H1 (cell line): ENCODE results near the gene CCDC86. TPM values are rescaled to one million over a fixed set of nuclear protein-coding genes. Genes with fewer than 3 reads are reported as not detected.

Experiments used
- CTCF ChIA-PET: fragments of 300-600 bp; sonication (Branson Sonifier 250); formaldehyde crosslinking; loops from one replicate; lab custom pipeline; 2021; ENCODE audit not compliant: partially characterized antibody; lab: Charles Lee
- POLR2A ChIA-PET: fragments of 300-600 bp; sonication (Branson Sonifier 250); formaldehyde crosslinking; loops from one replicate; lab custom pipeline; 2021; ENCODE audit warnings: inconsistent platforms; ENCODE audit not compliant: partially characterized antibody; lab: Charles Lee
- DNase-seq, 2 experiments: peaks; one replicate each; pipeline versions ENCODE4 v3.0.0 to v3.0.0-alpha.2; 2010 to 2022; ENCODE audit warnings: low spot score in 2 of 2, low read depth in 1 of 2, mixed read lengths in 1 of 2
- FAIRE-seq: peaks from 2 replicates; lab custom pipeline; 2011; peaks lifted over from hg19 to GRCh38; lab: Jason Lieb, UNC
- H2AFZ ChIP-seq: 2 replicates; pipeline ENCODE4 v1.8.1; 2012; ENCODE audit warnings: low read length, inconsistent platforms
- H2AK5ac ChIP-seq: 2 replicates; pipeline ENCODE4 v1.6.1; 2013; ENCODE audit warnings: low read depth, low read length
- H2BK120ac ChIP-seq: replicated peaks from 2 replicates; pipeline ENCODE3; 2013; ENCODE audit warnings: low read depth, low read length, inconsistent platforms
- H2BK12ac ChIP-seq: 2 replicates; pipeline ENCODE4 v1.6.1; 2013; ENCODE audit warnings: low read depth, low read length
- H2BK15ac ChIP-seq: 2 replicates; pipeline ENCODE4 v1.6.1; 2013; ENCODE audit warnings: low read length
- H2BK20ac ChIP-seq: 2 replicates; pipeline ENCODE4 v1.6.1; 2013; ENCODE audit warnings: low read length
- H2BK5ac ChIP-seq: 2 replicates; pipeline ENCODE4 v1.6.1; 2013; ENCODE audit warnings: low read depth, low read length
- H3K14ac ChIP-seq: 2 replicates; pipeline ENCODE4 v1.6.1; 2013; ENCODE audit warnings: inconsistent platforms; ENCODE audit not compliant: insufficient read length
- H3K18ac ChIP-seq: 2 replicates; pipeline ENCODE4 v1.6.1; 2013; ENCODE audit warnings: low read length; ENCODE audit errors: extremely low read depth
- H3K23ac ChIP-seq: 2 replicates; pipeline ENCODE4 v1.6.1; 2013; ENCODE audit warnings: inconsistent platforms; ENCODE audit not compliant: insufficient read length
- H3K23me2 ChIP-seq: 2 replicates; pipeline ENCODE4 v1.6.1; 2013; ENCODE audit warnings: low read depth, low read length
- H3K27ac ChIP-seq: 2 replicates; pipeline ENCODE4 v1.6.1; 2011; ENCODE audit warnings: low read depth, low read length, inconsistent platforms
- H3K27me3 ChIP-seq, 4 experiments: replicated peaks in 1 of 4; 1 replicate in 1 of 4; 2 replicates in 3 of 4; pipeline versions ENCODE4 v1.6.1 to v1.8.1; 2011 to 2013; ENCODE audit warnings: low read length in 3 of 4, mild to moderate bottlenecking in 3 of 4, inconsistent platforms in 2 of 4, mixed read lengths in 2 of 4, moderate library complexity in 1 of 4; ENCODE audit not compliant: control insufficient read depth in 3 of 4, insufficient read depth in 3 of 4; ENCODE audit errors: extremely low read depth in 1 of 4
- H3K36me3 ChIP-seq, 4 experiments: 2 replicates each; pipeline versions ENCODE4 v1.6.1 to v1.8.1; 2011 to 2013; ENCODE audit warnings: mild to moderate bottlenecking in 4 of 4, low read length in 3 of 4, moderate library complexity in 2 of 4, control low read depth in 1 of 4, inconsistent platforms in 1 of 4; ENCODE audit not compliant: insufficient read depth in 4 of 4, control insufficient read depth in 2 of 4
- H3K4ac ChIP-seq: replicated peaks from 2 replicates; pipeline ENCODE3; 2013; ENCODE audit warnings: low read length, low read depth, mixed read lengths, inconsistent platforms; ENCODE audit not compliant: insufficient read length
- H3K4me1 ChIP-seq, 4 experiments: replicated peaks in 1 of 4; 1 replicate in 1 of 4; 2 replicates in 3 of 4; pipeline versions ENCODE4 v1.6.1 to v1.8.1; 2011 to 2013; ENCODE audit warnings: low read length in 3 of 4, inconsistent platforms in 2 of 4, mixed read lengths in 1 of 4; ENCODE audit not compliant: insufficient read depth in 4 of 4, control insufficient read depth in 3 of 4
- H3K4me2 ChIP-seq, 2 experiments: 2 replicates each; pipeline versions ENCODE4 v1.6.1 to v1.8.1; 2011 to 2013; ENCODE audit warnings: low read depth in 2 of 2, low read length in 2 of 2, control low read depth in 1 of 2, inconsistent platforms in 1 of 2, mild to moderate bottlenecking in 1 of 2; ENCODE audit not compliant: insufficient read depth in 1 of 2
- H3K4me3 ChIP-seq, 4 experiments: fragments of 200-600, 300-600 bp in 1 of 4; sonication (generic), shearing (Covaris generic), sonication (Bioruptor Twin) in 1 of 4; 2 replicates each; pipeline versions ENCODE4 v1.5.1 to v1.8.1; 2011 to 2016; ENCODE audit warnings: low read length in 4 of 4, low read depth in 3 of 4, control low read depth in 2 of 4, inconsistent platforms in 2 of 4, mild to moderate bottlenecking in 2 of 4, mixed read lengths in 1 of 4, moderate library complexity in 1 of 4; ENCODE audit not compliant: insufficient read depth in 2 of 4; ENCODE audit errors: extremely low read depth in 1 of 4
- H3K56ac ChIP-seq: replicated peaks from 2 replicates; pipeline ENCODE3; 2013; ENCODE audit warnings: low read depth, mild to moderate bottlenecking, mixed read lengths, low read length, inconsistent platforms; ENCODE audit not compliant: insufficient read length
- H3K79me1 ChIP-seq: 2 replicates; pipeline ENCODE4 v1.6.1; 2013; ENCODE audit warnings: low read depth, low read length, control low read depth
- H3K79me2 ChIP-seq, 2 experiments: 2 replicates each; pipeline versions ENCODE4 v1.6.1 to v1.8.1; 2012 to 2013; ENCODE audit warnings: low read length in 2 of 2, mild to moderate bottlenecking in 2 of 2, inconsistent platforms in 1 of 2; ENCODE audit not compliant: insufficient read depth in 2 of 2, control insufficient read depth in 1 of 2
- H3K9ac ChIP-seq, 4 experiments: replicated peaks in 1 of 4; 1 replicate in 1 of 4; 2 replicates in 3 of 4; pipeline versions ENCODE4 v1.6.1 to v1.8.1; 2011 to 2013; ENCODE audit warnings: low read depth in 3 of 4, low read length in 3 of 4, control low read depth in 2 of 4, mild to moderate bottlenecking in 2 of 4, moderate library complexity in 2 of 4, inconsistent platforms in 1 of 4; ENCODE audit errors: extremely low read depth in 1 of 4
- H3K9me3 ChIP-seq, 2 experiments: 2 replicates each; pipeline versions ENCODE4 v1.6.1 to v1.8.1; 2012 to 2013; ENCODE audit warnings: mild to moderate bottlenecking in 2 of 2, moderate library complexity in 2 of 2, control low read depth in 1 of 2, inconsistent platforms in 1 of 2, low read depth in 1 of 2, low read length in 1 of 2, mixed read lengths in 1 of 2; ENCODE audit not compliant: insufficient read depth in 2 of 2
- H4K20me1 ChIP-seq, 2 experiments: replicated peaks in 1 of 2; 2 replicates each; pipeline versions ENCODE3 to v1.8.1; 2011 to 2013; ENCODE audit warnings: inconsistent platforms in 2 of 2, low read length in 2 of 2, mild to moderate bottlenecking in 1 of 2; ENCODE audit not compliant: insufficient read depth in 2 of 2, control insufficient read depth in 1 of 2
- H4K5ac ChIP-seq: 2 replicates; pipeline ENCODE4 v1.6.1; 2013; ENCODE audit warnings: low read length, low read depth, mixed read lengths, inconsistent platforms; ENCODE audit not compliant: insufficient read length
- H4K8ac ChIP-seq: 2 replicates; pipeline ENCODE4 v1.8.0; 2013; ENCODE audit warnings: mild to moderate bottlenecking, moderate library complexity, low read length, inconsistent platforms; ENCODE audit not compliant: insufficient read depth; ENCODE audit errors: extremely low read depth
- H4K91ac ChIP-seq: replicated peaks from 2 replicates; pipeline ENCODE3; 2013; ENCODE audit warnings: low read length, mixed read lengths, inconsistent platforms; ENCODE audit not compliant: insufficient read length
- CEBPB ChIP-seq: IDR thresholded peaks from 2 replicates; pipeline ENCODE4 v1.6.1; 2012; ENCODE audit warnings: low read depth, low read length
- CREB1 ChIP-seq: IDR thresholded peaks from 2 replicates; pipeline ENCODE4 v1.6.1; 2012; ENCODE audit warnings: inconsistent platforms
- HDAC2 ChIP-seq, 2 experiments: fragments of 300-600 bp in 1 of 2; sonication (generic) in 1 of 2; IDR thresholded peaks; 2 replicates each; pipeline ENCODE4 v1.6.1; 2011 to 2012; ENCODE audit warnings: low read depth in 2 of 2, low read length in 2 of 2, mild to moderate bottlenecking in 2 of 2, moderate library complexity in 2 of 2, borderline replicate concordance in 1 of 2, inconsistent platforms in 1 of 2
- KDM1A ChIP-seq: fragments of 200-600, 300-600 bp; sonication (generic); IDR thresholded peaks from 2 replicates; pipeline ENCODE4 v1.7.1; 2016; ENCODE audit warnings: mild to moderate bottlenecking, low read length, borderline replicate concordance
- NANOG ChIP-seq: IDR thresholded peaks from 2 replicates; pipeline ENCODE4 v1.6.1; 2011; ENCODE audit warnings: low read length, low read depth, mild to moderate bottlenecking, inconsistent platforms; ENCODE audit not compliant: insufficient read depth, poor library complexity, severe bottlenecking
- TCF12 ChIP-seq: IDR thresholded peaks from 2 replicates; pipeline ENCODE4 v1.6.1; 2011; ENCODE audit warnings: low read depth, mild to moderate bottlenecking, low read length
- ZNF274 ChIP-seq: IDR thresholded peaks from 2 replicates; pipeline ENCODE4 v1.7.0; 2012; ENCODE audit warnings: low read length, borderline replicate concordance; ENCODE audit errors: extremely low read depth
- WGBS, 2 experiments: shearing (Covaris generic) in 1 of 2; methylation state at CpG; one replicate each; pipeline versions ENCODE4 v1.1.6 to v1.1.7; 2013 to 2015; ENCODE audit warnings: low lambda C conversion rate in 2 of 2, mixed read lengths in 2 of 2, inconsistent platforms in 1 of 2, low coverage in 1 of 2, missing lambda C conversion rate in 1 of 2; ENCODE audit not compliant: insufficient replicate concordance in 2 of 2, insufficient coverage in 1 of 2, insufficient read length in 1 of 2; ENCODE audit errors: extremely low coverage in 1 of 2, missing lambda C conversion rate in 1 of 2; 5-methylcytosine and 5-hydroxymethylcytosine counted together
- polyA plus RNA-seq, 7 experiments: library from polyadenylated mRNA; depleted of rRNA in 3 of 7; stranded (reverse) in 5 of 7; unstranded in 2 of 7; fragments of >200 nt in 5 of 7; fragments of 200-250 nt in 2 of 7; gene quantifications; 1 replicate in 5 of 7; 2 replicates in 1 of 7; 4 replicates in 1 of 7; pipeline versions ENCODE4 v1.2.1 to v1.2.3, GENCODE V29; 2011 to 2013; ENCODE audit warnings: missing spikeins in 2 of 7, mixed read lengths in 2 of 7
- total RNA-seq: library from RNA; stranded (reverse); fragmentation: NEBNext Ultra II Directional; extraction: Animal tissue kit (Norgen Biotek cat#: 25700); gene quantifications from 2 replicates; pipeline ENCODE4 v1.2.1, GENCODE V29; 2021

The CCDC86 gene
- total and polyA plus RNA-seq, 2 of the 8 experiments (the other 6 are each of a cell fraction or from before 2014, with no cell fraction given), result 37.7 to 76.4 TPM

- Histone ChIP-seq H4K91ac (no peak overlapping the region), H3K23me2 (no peaks in the 10 kb centered on the region), H3K18ac (no peak overlapping the region), H2BK20ac (no peak overlapping the region), H3K36me3 (peaks cover 0 to 5% (median 0%) of the 10 kb centered on the region in 4 experiments; a peak in 2 of 8 replicates), H3K14ac (no peak overlapping the region), H2AFZ (no peak overlapping the region), H3K4me3 (no peak overlapping the region), H3K79me2 (no peaks in the 10 kb centered on the region), H2BK5ac (no peak overlapping the region), H3K23ac (no peak overlapping the region), H3K4ac (no peak overlapping the region), H3K9ac (no peak overlapping the region), H3K27me3 (no peaks in the 10 kb centered on the region), H2BK15ac (no peak overlapping the region), H4K8ac (no peak overlapping the region), H3K4me1 (peaks cover 0 to 4% (median 0%) of the 10 kb centered on the region in 4 experiments; a peak in 4 of 7 replicates), H4K20me1 (no peaks in the 10 kb centered on the region), H4K5ac (no peak overlapping the region), H2BK120ac (no peak overlapping the region), H3K4me2 (no peak overlapping the region), H3K27ac (no peak overlapping the region), H3K9me3 (no peaks in the 10 kb centered on the region), H2BK12ac (no peak overlapping the region), H2AK5ac (no peak overlapping the region), H3K56ac (no peak overlapping the region), H3K79me1 (no peaks in the 10 kb centered on the region)
- CTCF ChIA-PET, result interaction anchor here (1.2 to 9.5 kb wide), 5 partner anchors 12 to 101 kb away, joined by 4 to 52 read pairs (median 13); no protein-coding TSS in a partner anchor
- POLR2A ChIA-PET, result interaction anchor here (1.3 kb wide), 1 partner anchor 14 kb away, joined by 4 read pairs; no protein-coding TSS in a partner anchor
- no peak for FAIRE-seq
- 97% methylated on average over 2 of the region's 2 CpGs; no CpG with 5 or more reads in 1 of the 2 experiments for WGBS, 2 experiments
- no peak for TF ChIP-seq HDAC2 (IDR thresholded peaks at IDR 0.05; ENCODE audit: borderline replicate concordance in 1 of 2, low read depth in 2 of 2, low read length in 2 of 2)
- TF ChIP-seq CEBPB, result no peak
- no peak for TF ChIP-seq KDM1A
- no peak for TF ChIP-seq CREB1
- TF ChIP-seq NANOG, result no peak
- TF ChIP-seq ZNF274, result no peak
- no peak for TF ChIP-seq TCF12
- no peak for DNase-seq
These were observed 34.2 kb downstream of the CCDC86 start for GRCh38 chr11:60876168-60876485.
